GM23338 (cell line): ENCODE measurements around the gene MLF2. TPM values are rescaled to one million over a fixed set of nuclear protein-coding genes. Genes with fewer than 3 reads are reported as not detected.
A peak's percentile ranks its signal among the peaks of the same experiment; 100 is the strongest.
"Not testable (repeated sequence)": the region's sequence is repeated elsewhere in the genome, so short reads cannot be mapped to it uniquely, and the experiment has no call there.

Experiments used
- ATAC-seq: fragments of 200-7000 bp; cut with Tn5 transposase; 3 replicates; pipeline ENCODE4 v1.9.1; 2020
- DNase-seq: peaks from one replicate; pipeline ENCODE4 v3.0.0-alpha.2; 2015; ENCODE audit warnings: low spot score
- H2AFZ ChIP-seq: fragments of 200-600 bp; sonication (generic); 2 replicates; pipeline ENCODE4 v1.8.0; 2016; ENCODE audit warnings: antibody characterized with exemption, mild to moderate bottlenecking, moderate library complexity
- H3F3A ChIP-seq: fragments of 200-600 bp; sonication (generic); replicated peaks from 2 replicates; pipeline ENCODE4 v1.8.0; 2017; ENCODE audit warnings: antibody characterized with exemption, mixed run types, low read depth
- H3K27ac ChIP-seq: fragments of 200-600 bp; sonication (generic); 2 replicates; pipeline ENCODE4 v1.6.1; 2016; ENCODE audit warnings: low read depth
- H3K27me3 ChIP-seq: fragments of 200-600 bp; sonication (generic); 2 replicates; pipeline ENCODE4 v1.8.0; 2016; ENCODE audit warnings: mild to moderate bottlenecking, mixed run types, moderate library complexity; ENCODE audit not compliant: insufficient read depth
- H3K36me3 ChIP-seq: fragments of 200-600 bp; sonication (generic); 2 replicates; pipeline ENCODE4 v1.8.0; 2016; ENCODE audit warnings: mild to moderate bottlenecking; ENCODE audit not compliant: insufficient read depth
- H3K4me1 ChIP-seq: fragments of 200-600 bp; sonication (generic); 2 replicates; pipeline ENCODE4 v1.8.0; 2016; ENCODE audit warnings: mild to moderate bottlenecking, moderate library complexity; ENCODE audit not compliant: insufficient read depth
- H3K4me2 ChIP-seq: fragments of 200-600 bp; sonication (generic); 2 replicates; pipeline ENCODE4 v1.7.1; 2017; ENCODE audit warnings: mixed run types
- H3K4me3 ChIP-seq: fragments of 200-600 bp; sonication (generic); 2 replicates; pipeline ENCODE4 v1.6.1; 2016; ENCODE audit warnings: mixed run types
- H3K79me2 ChIP-seq: fragments of 200-600 bp; sonication (generic); replicated peaks from 2 replicates; pipeline ENCODE4 v1.8.0; 2017; ENCODE audit warnings: mild to moderate bottlenecking; ENCODE audit not compliant: insufficient read depth
- H3K9me2 ChIP-seq: fragments of 200-600 bp; sonication (generic); 2 replicates; pipeline ENCODE4 v1.8.0; 2017; ENCODE audit not compliant: insufficient read depth
- H4K20me1 ChIP-seq: fragments of 200-600 bp; sonication (generic); replicated peaks from 2 replicates; pipeline ENCODE4 v1.8.0; 2017; ENCODE audit warnings: mild to moderate bottlenecking; ENCODE audit not compliant: insufficient read depth
- H3K27ac Mint-ChIP-seq: 2 replicates; pipeline ENCODE4 v1.8.0; 2020; ENCODE audit warnings: inconsistent platforms, mild to moderate bottlenecking, moderate library complexity, mixed read lengths
- H3K27me3 Mint-ChIP-seq: 3 replicates; pipeline ENCODE4 v1.8.0; 2022; ENCODE audit warnings: low read depth, mild to moderate bottlenecking, moderate library complexity, mixed read lengths, inconsistent platforms; ENCODE audit not compliant: insufficient read depth, poor library complexity
- H3K36me3 Mint-ChIP-seq: 3 replicates; pipeline ENCODE4 v1.8.0; 2021; ENCODE audit warnings: low read depth, mild to moderate bottlenecking, inconsistent platforms, moderate library complexity, mixed read lengths
- H3K4me1 Mint-ChIP-seq: 3 replicates; pipeline ENCODE4 v1.8.0; 2020; ENCODE audit warnings: mild to moderate bottlenecking, inconsistent platforms, mixed read lengths
- H3K4me3 Mint-ChIP-seq: 3 replicates; pipeline ENCODE4 v1.8.0; 2021; ENCODE audit warnings: moderate library complexity, mild to moderate bottlenecking, inconsistent platforms, mixed read lengths
- H3K9me3 Mint-ChIP-seq: 3 replicates; pipeline ENCODE4 v1.8.0; 2020; ENCODE audit warnings: moderate library complexity, mild to moderate bottlenecking, inconsistent platforms, mixed read lengths
- EZH2 ChIP-seq: fragments of 200-600 bp; sonication (generic); IDR thresholded peaks from one replicate; pipeline ENCODE4 v1.8.0; 2017; ENCODE audit warnings: antibody characterized with exemption, mild to moderate bottlenecking, low read depth; ENCODE audit not compliant: unreplicated experiment
- JUNB ChIP-seq: IDR thresholded peaks from one replicate; pipeline ENCODE4 v1.6.1; 2016; ENCODE audit warnings: antibody characterized with exemption; ENCODE audit not compliant: unreplicated experiment
- NANOG ChIP-seq: IDR thresholded peaks from 2 replicates; pipeline ENCODE4 v1.6.1; 2016; ENCODE audit warnings: antibody characterized with exemption, borderline replicate concordance
- POLR2AphosphoS5 ChIP-seq: IDR thresholded peaks from 2 replicates; pipeline ENCODE4 v1.6.1; 2016; ENCODE audit warnings: antibody characterized with exemption, low read depth
- STAT1 ChIP-seq: IDR thresholded peaks from one replicate; pipeline ENCODE4 v1.6.1; 2016; ENCODE audit warnings: antibody characterized with exemption; ENCODE audit not compliant: unreplicated experiment
- ZNF114 ChIP-seq: fragments of 250-450 bp; sonication (Bioruptor Pico); IDR thresholded peaks from 2 replicates; pipeline ENCODE4 v1.5.0; 2020; ENCODE audit warnings: mild to moderate bottlenecking, moderate library complexity
- polyA plus RNA-seq: library from polyadenylated mRNA; unstranded; fragments of >200 nt; fragmentation: Nextera tagmentation; extraction: Ambion mirVana; gene quantifications from 2 replicates; pipeline ENCODE4 v1.2.1, GENCODE V29; 2016
- total RNA-seq: library from RNA; depleted of rRNA; stranded (reverse); fragments of >200 nt; shearing (Covaris generic); gene quantifications from 2 replicates; pipeline ENCODE4 v1.2.3, GENCODE V29; 2014
- TF ChIP-seq, protein P1 (sequence below): IDR thresholded peaks from one replicate; pipeline ENCODE4 v1.6.1; 2018; ENCODE audit warnings: antibody characterized with exemption; ENCODE audit not compliant: unreplicated experiment
- TF ChIP-seq, protein P2 (sequence below), 2 experiments: fragments of 200-600 bp in 1 of 2; sonication (generic) in 1 of 2; conservative IDR thresholded peaks; 2 replicates each; pipeline versions ENCODE4 v1.5.1 to v1.6.1; 2016 to 2017; ENCODE audit warnings: antibody characterized with exemption in 2 of 2, low read depth in 2 of 2, mild to moderate bottlenecking in 2 of 2, moderate library complexity in 1 of 2
- TF ChIP-seq, protein P3 (sequence below): fragments of 250-450 bp; sonication (Bioruptor Pico); IDR thresholded peaks from 2 replicates; pipeline ENCODE4 v1.5.0; 2020; ENCODE audit warnings: mild to moderate bottlenecking, moderate library complexity

MLF2 gene
- total and polyA plus RNA-seq, 2 experiments from 2014 or later: 280 to 289 TPM

DNA sequence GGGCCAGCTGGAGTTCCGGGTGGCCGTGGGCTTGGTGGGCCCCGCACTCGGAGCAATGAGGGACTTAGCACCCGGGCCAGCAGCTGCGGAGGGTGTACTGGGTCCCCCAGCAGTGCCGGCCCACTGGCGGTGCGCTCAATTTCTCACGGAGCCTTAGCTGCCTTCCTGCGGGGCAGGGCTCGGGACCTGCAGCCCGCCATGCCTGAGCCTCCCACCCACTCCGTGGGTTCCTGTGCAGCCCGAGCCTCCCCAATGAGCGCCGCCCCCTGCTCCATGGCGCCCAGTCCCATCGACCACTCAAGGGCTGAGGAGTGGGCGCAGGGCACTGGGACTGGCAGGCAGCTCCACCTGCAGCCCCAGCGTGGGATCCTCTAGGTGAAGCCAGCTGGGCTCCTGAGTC, 44.6 kb downstream of the MLF2 start:
- not testable (repeated sequence) for H3K9me3 Mint-ChIP-seq, H3K4me3 Mint-ChIP-seq, H4K20me1 ChIP-seq, H3K4me1 Mint-ChIP-seq, H3K4me1 ChIP-seq, H3K4me2 ChIP-seq, H3K27me3 Mint-ChIP-seq, H3K27ac ChIP-seq, H3K27ac Mint-ChIP-seq, H3F3A ChIP-seq, ATAC-seq, H3K4me3 ChIP-seq, H3K79me2 ChIP-seq, H3K36me3 ChIP-seq, H2AFZ ChIP-seq, H3K9me2 ChIP-seq, H3K27me3 ChIP-seq, DNase-seq, H3K36me3 Mint-ChIP-seq

DNA sequence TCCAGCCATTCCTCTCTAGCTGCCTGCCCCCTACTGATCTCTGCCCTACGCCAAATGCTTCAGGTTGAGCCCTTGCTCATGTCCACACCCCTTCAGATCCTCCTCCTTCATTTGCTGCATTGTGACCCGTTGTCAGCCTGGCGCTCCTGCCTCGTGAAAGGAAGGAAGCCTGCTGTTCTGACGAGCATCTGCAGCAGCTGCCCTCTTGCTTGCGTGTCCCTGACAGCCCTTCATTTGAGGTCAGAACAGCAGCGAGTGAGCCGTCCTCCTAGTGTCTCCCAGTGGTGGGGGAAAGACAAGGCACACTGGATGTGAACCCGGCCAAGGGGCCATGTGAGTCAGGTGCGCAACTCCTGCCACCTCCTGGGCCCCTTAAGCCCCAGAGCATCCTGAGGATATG, 49.3 kb downstream of the MLF2 start:
- Histone ChIP-seq H3K4me1 (peaks cover 8% of the 10 kb centered on the region), H3K9me2 (no peaks in the 10 kb centered on the region), H3K36me3 (no peaks in the 10 kb centered on the region), H3K4me3 (no peak overlapping the region; the same call in 1 of the 2 replicates), H3F3A (peaks cover 14% of the 10 kb centered on the region; the same call in 1 of the 2 replicates), H3K27me3 (peaks cover 28% of the 10 kb centered on the region), H2AFZ (no peak overlapping the region), H4K20me1 (no peaks in the 10 kb centered on the region), H3K27ac (no peak overlapping the region), H3K4me2 (peak overlapping the region; percentile 38; the same call in 1 of the 2 replicates), H3K79me2 (0 out of 2 replicates have a peak, but pooled peaks cover 3% of the 10 kb centered on the region)
- Mint-ChIP-seq H3K27ac (no peak overlapping the region), H3K9me3 (peaks cover 4% of the 10 kb centered on the region), H3K36me3 (peaks cover under 1% of the 10 kb centered on the region; the same call in 1 of the 3 replicates), H3K4me3 (peak overlapping the region; percentile 16; the same call in 2 of the 3 replicates), H3K27me3 (peaks cover 34% of the 10 kb centered on the region), H3K4me1 (peaks cover 17% of the 10 kb centered on the region)
- peak; percentile 69 for DNase-seq
- TF ChIP-seq EZH2: no peak
- TF ChIP-seq NANOG: no peak
- no peak for TF ChIP-seq POLR2AphosphoS5
- TF ChIP-seq, protein P1, sequence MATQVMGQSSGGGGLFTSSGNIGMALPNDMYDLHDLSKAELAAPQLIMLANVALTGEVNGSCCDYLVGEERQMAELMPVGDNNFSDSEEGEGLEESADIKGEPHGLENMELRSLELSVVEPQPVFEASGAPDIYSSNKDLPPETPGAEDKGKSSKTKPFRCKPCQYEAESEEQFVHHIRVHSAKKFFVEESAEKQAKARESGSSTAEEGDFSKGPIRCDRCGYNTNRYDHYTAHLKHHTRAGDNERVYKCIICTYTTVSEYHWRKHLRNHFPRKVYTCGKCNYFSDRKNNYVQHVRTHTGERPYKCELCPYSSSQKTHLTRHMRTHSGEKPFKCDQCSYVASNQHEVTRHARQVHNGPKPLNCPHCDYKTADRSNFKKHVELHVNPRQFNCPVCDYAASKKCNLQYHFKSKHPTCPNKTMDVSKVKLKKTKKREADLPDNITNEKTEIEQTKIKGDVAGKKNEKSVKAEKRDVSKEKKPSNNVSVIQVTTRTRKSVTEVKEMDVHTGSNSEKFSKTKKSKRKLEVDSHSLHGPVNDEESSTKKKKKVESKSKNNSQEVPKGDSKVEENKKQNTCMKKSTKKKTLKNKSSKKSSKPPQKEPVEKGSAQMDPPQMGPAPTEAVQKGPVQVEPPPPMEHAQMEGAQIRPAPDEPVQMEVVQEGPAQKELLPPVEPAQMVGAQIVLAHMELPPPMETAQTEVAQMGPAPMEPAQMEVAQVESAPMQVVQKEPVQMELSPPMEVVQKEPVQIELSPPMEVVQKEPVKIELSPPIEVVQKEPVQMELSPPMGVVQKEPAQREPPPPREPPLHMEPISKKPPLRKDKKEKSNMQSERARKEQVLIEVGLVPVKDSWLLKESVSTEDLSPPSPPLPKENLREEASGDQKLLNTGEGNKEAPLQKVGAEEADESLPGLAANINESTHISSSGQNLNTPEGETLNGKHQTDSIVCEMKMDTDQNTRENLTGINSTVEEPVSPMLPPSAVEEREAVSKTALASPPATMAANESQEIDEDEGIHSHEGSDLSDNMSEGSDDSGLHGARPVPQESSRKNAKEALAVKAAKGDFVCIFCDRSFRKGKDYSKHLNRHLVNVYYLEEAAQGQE: no peak
- TF ChIP-seq, protein P2, sequence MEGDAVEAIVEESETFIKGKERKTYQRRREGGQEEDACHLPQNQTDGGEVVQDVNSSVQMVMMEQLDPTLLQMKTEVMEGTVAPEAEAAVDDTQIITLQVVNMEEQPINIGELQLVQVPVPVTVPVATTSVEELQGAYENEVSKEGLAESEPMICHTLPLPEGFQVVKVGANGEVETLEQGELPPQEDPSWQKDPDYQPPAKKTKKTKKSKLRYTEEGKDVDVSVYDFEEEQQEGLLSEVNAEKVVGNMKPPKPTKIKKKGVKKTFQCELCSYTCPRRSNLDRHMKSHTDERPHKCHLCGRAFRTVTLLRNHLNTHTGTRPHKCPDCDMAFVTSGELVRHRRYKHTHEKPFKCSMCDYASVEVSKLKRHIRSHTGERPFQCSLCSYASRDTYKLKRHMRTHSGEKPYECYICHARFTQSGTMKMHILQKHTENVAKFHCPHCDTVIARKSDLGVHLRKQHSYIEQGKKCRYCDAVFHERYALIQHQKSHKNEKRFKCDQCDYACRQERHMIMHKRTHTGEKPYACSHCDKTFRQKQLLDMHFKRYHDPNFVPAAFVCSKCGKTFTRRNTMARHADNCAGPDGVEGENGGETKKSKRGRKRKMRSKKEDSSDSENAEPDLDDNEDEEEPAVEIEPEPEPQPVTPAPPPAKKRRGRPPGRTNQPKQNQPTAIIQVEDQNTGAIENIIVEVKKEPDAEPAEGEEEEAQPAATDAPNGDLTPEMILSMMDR (conservative IDR thresholded peaks at IDR 0.05; ENCODE audit: low read depth in 2 of 2): peak in 1 of 2 experiments; percentile 16; a peak in 1 of 4 replicates
- no peak for TF ChIP-seq ZNF114 (CRISPR knock-in tag)
- no peak for TF ChIP-seq STAT1
- TF ChIP-seq JUNB: no peak
- TF ChIP-seq, protein P3, sequence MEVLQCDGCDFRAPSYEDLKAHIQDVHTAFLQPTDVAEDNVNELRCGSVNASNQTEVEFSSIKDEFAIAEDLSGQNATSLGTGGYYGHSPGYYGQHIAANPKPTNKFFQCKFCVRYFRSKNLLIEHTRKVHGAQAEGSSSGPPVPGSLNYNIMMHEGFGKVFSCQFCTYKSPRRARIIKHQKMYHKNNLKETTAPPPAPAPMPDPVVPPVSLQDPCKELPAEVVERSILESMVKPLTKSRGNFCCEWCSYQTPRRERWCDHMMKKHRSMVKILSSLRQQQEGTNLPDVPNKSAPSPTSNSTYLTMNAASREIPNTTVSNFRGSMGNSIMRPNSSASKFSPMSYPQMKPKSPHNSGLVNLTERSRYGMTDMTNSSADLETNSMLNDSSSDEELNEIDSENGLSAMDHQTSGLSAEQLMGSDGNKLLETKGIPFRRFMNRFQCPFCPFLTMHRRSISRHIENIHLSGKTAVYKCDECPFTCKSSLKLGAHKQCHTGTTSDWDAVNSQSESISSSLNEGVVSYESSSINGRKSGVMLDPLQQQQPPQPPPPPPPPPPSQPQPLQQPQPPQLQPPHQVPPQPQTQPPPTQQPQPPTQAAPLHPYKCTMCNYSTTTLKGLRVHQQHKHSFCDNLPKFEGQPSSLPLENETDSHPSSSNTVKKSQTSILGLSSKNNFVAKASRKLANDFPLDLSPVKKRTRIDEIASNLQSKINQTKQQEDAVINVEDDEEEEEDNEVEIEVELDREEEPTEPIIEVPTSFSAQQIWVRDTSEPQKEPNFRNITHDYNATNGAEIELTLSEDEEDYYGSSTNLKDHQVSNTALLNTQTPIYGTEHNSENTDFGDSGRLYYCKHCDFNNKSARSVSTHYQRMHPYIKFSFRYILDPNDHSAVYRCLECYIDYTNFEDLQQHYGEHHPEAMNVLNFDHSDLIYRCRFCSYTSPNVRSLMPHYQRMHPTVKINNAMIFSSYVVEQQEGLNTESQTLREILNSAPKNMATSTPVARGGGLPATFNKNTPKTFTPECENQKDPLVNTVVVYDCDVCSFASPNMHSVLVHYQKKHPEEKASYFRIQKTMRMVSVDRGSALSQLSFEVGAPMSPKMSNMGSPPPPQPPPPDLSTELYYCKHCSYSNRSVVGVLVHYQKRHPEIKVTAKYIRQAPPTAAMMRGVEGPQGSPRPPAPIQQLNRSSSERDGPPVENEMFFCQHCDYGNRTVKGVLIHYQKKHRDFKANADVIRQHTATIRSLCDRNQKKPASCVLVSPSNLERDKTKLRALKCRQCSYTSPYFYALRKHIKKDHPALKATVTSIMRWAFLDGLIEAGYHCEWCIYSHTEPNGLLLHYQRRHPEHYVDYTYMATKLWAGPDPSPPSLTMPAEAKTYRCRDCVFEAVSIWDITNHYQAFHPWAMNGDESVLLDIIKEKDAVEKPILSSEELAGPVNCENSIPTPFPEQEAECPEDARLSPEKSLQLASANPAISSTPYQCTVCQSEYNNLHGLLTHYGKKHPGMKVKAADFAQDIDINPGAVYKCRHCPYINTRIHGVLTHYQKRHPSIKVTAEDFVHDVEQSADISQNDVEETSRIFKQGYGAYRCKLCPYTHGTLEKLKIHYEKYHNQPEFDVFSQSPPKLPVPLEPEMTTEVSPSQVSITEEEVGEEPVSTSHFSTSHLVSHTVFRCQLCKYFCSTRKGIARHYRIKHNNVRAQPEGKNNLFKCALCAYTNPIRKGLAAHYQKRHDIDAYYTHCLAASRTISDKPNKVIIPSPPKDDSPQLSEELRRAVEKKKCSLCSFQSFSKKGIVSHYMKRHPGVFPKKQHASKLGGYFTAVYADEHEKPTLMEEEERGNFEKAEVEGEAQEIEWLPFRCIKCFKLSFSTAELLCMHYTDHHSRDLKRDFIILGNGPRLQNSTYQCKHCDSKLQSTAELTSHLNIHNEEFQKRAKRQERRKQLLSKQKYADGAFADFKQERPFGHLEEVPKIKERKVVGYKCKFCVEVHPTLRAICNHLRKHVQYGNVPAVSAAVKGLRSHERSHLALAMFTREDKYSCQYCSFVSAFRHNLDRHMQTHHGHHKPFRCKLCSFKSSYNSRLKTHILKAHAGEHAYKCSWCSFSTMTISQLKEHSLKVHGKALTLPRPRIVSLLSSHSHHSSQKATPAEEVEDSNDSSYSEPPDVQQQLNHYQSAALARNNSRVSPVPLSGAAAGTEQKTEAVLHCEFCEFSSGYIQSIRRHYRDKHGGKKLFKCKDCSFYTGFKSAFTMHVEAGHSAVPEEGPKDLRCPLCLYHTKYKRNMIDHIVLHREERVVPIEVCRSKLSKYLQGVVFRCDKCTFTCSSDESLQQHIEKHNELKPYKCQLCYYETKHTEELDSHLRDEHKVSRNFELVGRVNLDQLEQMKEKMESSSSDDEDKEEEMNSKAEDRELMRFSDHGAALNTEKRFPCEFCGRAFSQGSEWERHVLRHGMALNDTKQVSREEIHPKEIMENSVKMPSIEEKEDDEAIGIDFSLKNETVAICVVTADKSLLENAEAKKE (CRISPR knock-in tag): no peak
- ATAC-seq: peak; percentile 27
